Mucosa of descending colon (tissue), 3 donors: ENCODE results near the gene KLHL15. TPM values are rescaled to one million over a fixed set of nuclear protein-coding genes. Genes with fewer than 3 reads are reported as not detected.

Experiments used
- ATAC-seq: fragments of 200-7000 bp; cut with Tn5 transposase; one replicate; pipeline ENCODE4 v1.9.1; 2020; ENCODE audit warnings: mild to moderate bottlenecking, moderate library complexity
- DNase-seq, 3 donors: peaks; one replicate each; pipeline ENCODE4 v3.0.0-alpha.2; 2020
- H3K36me3 ChIP-seq: fragments of 200-600 bp; one replicate; pipeline ENCODE4 v1.8.0; 2021; ENCODE audit warnings: low read depth, mild to moderate bottlenecking
- H3K4me1 ChIP-seq: fragments of 200-600 bp; one replicate; pipeline ENCODE4 v1.8.0; 2021; ENCODE audit warnings: low read depth, mild to moderate bottlenecking
- H3K4me3 ChIP-seq: fragments of 200-600 bp; one replicate; pipeline ENCODE4 v1.8.0; 2021; ENCODE audit warnings: mild to moderate bottlenecking
- H3K9me3 ChIP-seq: fragments of 200-600 bp; one replicate; pipeline ENCODE4 v1.8.0; 2021; ENCODE audit warnings: mild to moderate bottlenecking
- CTCF ChIP-seq: fragments of 200-600 bp; IDR thresholded peaks from one replicate; pipeline ENCODE4 v1.8.0; 2022; ENCODE audit warnings: antibody characterized with exemption, mild to moderate bottlenecking
- intact Hi-C, 2 donors: fragments of 100-400 bp; cut with DNase I in 1 of 2; cut with micrococcal nuclease in 1 of 2; formaldehyde crosslinking; loops; one replicate each; pipeline versions ENCODE4 v1.11.0 to v1.11.1; 2022; cut with DNase I, micrococcal nuclease
- total RNA-seq, 3 donors: library from RNA; stranded (reverse); fragmentation: NEBNext Ultra II Directional in 2 of 3; extraction: Animal tissue kit (Norgen Biotek cat#: 25700) in 2 of 3; gene quantifications; one replicate each; pipeline versions ENCODE4 v1.2.1 to v1.2.4, GENCODE V29; 2021 to 2023
- donor health status: DM: no; HTN: no; CAD: no; lungs with moderate emphysema.
- donor health status: DM: no; HTN: no; CAD: no.
- donor health status: DM: no; HTN: yes; CAD: no.

KLHL15 gene
- total RNA-seq, 3 donors from 2014 or later = 3.3 to 9.7 (median 3.4) TPM

DNA sequence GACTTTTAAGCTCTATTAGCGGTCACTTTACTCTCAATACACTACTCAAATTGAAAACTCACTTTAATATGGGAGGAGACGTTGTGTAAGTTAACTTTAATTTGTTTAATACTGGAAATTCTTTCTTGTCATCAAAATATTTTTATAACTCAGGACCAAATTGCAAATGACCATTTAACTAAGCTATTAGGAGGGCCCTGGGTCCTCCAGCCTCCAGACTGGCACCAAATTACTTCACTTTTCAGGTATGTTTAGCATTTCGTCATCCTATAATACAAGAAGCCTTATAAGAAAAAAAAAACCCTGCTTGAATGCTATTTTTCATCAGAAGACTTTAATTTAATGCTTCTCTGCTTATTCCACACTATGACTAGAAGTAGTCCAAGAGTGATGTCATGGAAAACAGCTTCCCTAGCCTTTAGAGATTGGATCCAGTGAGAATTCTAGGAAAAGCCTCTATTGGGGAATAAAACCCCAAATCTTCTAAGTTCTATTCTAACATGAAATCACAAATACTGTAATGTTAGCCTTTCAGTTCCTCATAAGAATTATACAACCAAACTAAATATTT, 6.6 kb downstream of the KLHL15 start:
- intact Hi-C loops = no loop called here
- no peak overlapping the region for H3K4me3 ChIP-seq
- ATAC-seq (no peak), DNase-seq (no peak)
- no peaks in the 10 kb centered on the region for H3K36me3 ChIP-seq
- H3K4me1 ChIP-seq = no peaks in the 10 kb centered on the region
- no peak for TF ChIP-seq CTCF
- no peaks in the 10 kb centered on the region for H3K9me3 ChIP-seq

GRCh38 chrX:24019448-24019847, 7.5 kb downstream of the KLHL15 start:
- H3K36me3 ChIP-seq = no peaks in the 10 kb centered on the region
- no peak for DNase-seq
- no peaks in the 10 kb centered on the region for H3K4me1 ChIP-seq
- intact Hi-C loops = no loop called here
- TF ChIP-seq CTCF = no peak
- no peak for ATAC-seq
- no peak overlapping the region for H3K4me3 ChIP-seq
- H3K9me3 ChIP-seq = no peaks in the 10 kb centered on the region

DNA sequence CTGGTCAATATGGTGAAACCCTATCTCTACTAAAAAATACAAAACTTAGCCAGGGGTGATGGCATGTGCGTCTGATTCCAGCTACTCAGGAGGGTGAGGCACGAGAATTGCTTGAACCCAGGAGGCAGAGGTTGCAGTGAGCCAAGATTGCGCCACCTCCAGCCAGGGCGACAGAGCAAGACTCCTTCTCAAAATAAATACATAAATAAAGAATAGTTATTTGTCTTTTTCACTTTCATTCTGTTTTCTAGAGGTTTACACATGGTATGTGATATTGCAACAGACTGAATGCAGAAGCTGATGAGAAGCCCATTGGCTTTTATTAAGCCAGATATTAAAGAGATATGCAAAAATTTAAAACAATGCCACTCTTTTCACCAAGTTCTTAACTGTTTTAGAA, 8.2 kb downstream of the KLHL15 start:
- intact Hi-C loops = no loop called here
- no peaks in the 10 kb centered on the region for H3K4me1 ChIP-seq
- no peak for ATAC-seq

DNA sequence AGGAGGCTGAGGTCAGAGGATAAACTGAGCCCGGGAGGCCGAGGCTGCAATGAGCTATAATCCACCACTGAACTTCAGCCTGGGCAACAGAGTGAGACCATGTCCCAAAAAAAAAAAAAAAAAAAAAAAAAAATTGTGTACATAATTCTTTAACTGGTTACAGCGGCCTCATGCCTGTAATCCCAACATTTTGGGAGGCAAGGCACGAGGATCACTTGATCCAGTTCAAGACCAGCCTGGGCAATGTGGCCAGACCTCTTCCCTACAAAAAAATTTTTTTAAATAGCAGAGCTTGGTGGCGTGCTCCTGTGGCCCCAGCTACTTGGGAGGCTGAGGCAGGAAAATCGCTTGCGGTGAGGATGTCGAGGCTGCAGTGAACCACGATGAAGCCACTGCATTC, 9.3 kb downstream of the KLHL15 start:
- Histone ChIP-seq H3K36me3 (no peaks in the 10 kb centered on the region), H3K9me3 (no peaks in the 10 kb centered on the region), H3K4me3 (no peak overlapping the region), H3K4me1 (no peaks in the 10 kb centered on the region)
- intact Hi-C loops = no loop called here
- no peak for DNase-seq
- no peak for ATAC-seq
- TF ChIP-seq CTCF = no peak

More for the DNA sequence above, 8.2 kb downstream of the KLHL15 start:
- Histone ChIP-seq H3K4me3 (no peak overlapping the region), H3K9me3 (no peaks in the 10 kb centered on the region), H3K36me3 (no peaks in the 10 kb centered on the region)
- no peak for DNase-seq
- no peak for TF ChIP-seq CTCF

DNA sequence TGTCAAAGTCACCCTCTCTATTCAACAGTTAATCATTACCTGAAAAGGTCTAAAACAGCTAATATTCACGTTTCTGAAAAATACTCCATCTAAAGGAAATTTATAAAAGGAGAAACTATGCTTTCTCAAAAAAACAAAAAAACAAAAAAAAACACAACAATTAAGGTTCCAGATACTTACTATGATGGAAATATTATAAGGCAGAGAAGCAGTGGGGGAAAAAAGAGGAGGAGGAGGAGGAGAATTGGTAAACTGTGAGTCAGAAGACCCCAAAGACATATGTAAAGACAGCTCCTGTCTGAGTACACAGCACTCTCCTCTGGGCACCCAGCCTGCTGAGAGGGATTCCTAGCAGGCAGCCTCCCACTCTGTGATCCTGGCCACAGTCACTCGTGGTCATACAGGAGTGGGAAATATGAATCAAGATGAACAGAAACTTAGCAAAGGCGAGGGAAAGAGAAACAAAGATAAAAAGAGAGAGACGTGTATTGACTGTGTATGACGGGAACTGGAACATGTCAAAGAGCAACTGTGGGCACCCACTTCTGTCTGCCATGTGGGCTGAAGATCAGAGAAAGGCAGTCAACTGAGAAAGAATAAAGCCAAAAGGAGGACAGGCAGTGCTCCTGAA, 12.5 kb downstream of the KLHL15 start:
- H3K4me3 ChIP-seq = no peak overlapping the region
- ATAC-seq (no peak), DNase-seq (no peak)
- no peak for TF ChIP-seq CTCF
- no peaks in the 10 kb centered on the region for H3K9me3 ChIP-seq
- H3K4me1 ChIP-seq = no peaks in the 10 kb centered on the region
- intact Hi-C loops = no loop called here
- no peaks in the 10 kb centered on the region for H3K36me3 ChIP-seq

GRCh38 chrX:24012266-24012665, 14.7 kb downstream of the KLHL15 start:
- Histone ChIP-seq H3K9me3 (no peaks in the 10 kb centered on the region), H3K36me3 (no peaks in the 10 kb centered on the region), H3K4me1 (no peaks in the 10 kb centered on the region), H3K4me3 (no peak overlapping the region)
- no peak for TF ChIP-seq CTCF
- DNase-seq (no peak), ATAC-seq (no peak)
- intact Hi-C loops = no loop called here
